Measurements from ENCODE around the gene TYMP. TPM values are rescaled to one million over a fixed set of nuclear protein-coding genes. Genes with fewer than 3 reads are reported as not detected.

The TYMP gene
- total and polyA plus RNA-seq, 2 experiments from 2014 or later = 7.8 to 10.0 TPM

GRCh38 chr22:50532824-50533796 is 3.3 kb upstream of the TYMP start:
- no peaks in the 10 kb centered on the region for H3K36me3 ChIP-seq
- H3K9me3 ChIP-seq (ENCODE audit: low read depth) = no peaks in the 10 kb centered on the region
- peaks cover 16% of the 10 kb centered on the region for H3K4me1 ChIP-seq (ENCODE audit: low read depth)
- H3K27ac ChIP-seq = peak overlapping the region; percentile 87
- no peak overlapping the region for H3K4me3 ChIP-seq
- TF ChIP-seq CTCF (IDR thresholded peaks at IDR 0.05; ENCODE audit: low read depth, low read length) = no peak
- no peak for DNase-seq (ENCODE audit: low read depth in 1 of 2, low spot score in 1 of 2)
- peaks cover 27% of the 10 kb centered on the region for H3K27me3 ChIP-seq

- H3K4me3 ChIP-seq = peak overlapping the region; percentile 42
- H3K27me3 ChIP-seq = peaks cover 27% of the 10 kb centered on the region
- no peak for TF ChIP-seq CTCF (IDR thresholded peaks at IDR 0.05; ENCODE audit: low read depth, low read length)
- no peak overlapping the region for H3K27ac ChIP-seq
- peaks cover 16% of the 10 kb centered on the region for H3K4me1 ChIP-seq (ENCODE audit: low read depth)
- H3K9me3 ChIP-seq (ENCODE audit: low read depth) = no peaks in the 10 kb centered on the region
- no peaks in the 10 kb centered on the region for H3K36me3 ChIP-seq
- peak; percentile 64 to 84 for DNase-seq (ENCODE audit: low read depth in 1 of 2, low spot score in 1 of 2)
These were observed 2.3 kb upstream of the TYMP start for GRCh38 chr22:50531962-50532674.

GRCh38 chr22:50531546-50531961 is 1.7 kb upstream of the TYMP start:
- peak in 1 of 2 donors; percentile 65 for DNase-seq (ENCODE audit: low read depth in 1 of 2, low spot score in 1 of 2)
- no peak for TF ChIP-seq CTCF (IDR thresholded peaks at IDR 0.05; ENCODE audit: low read depth, low read length)
- Histone ChIP-seq H3K27ac (no peak overlapping the region), H3K4me1 (ENCODE audit: low read depth) (peaks cover 18% of the 10 kb centered on the region), H3K27me3 (peaks cover 27% of the 10 kb centered on the region), H3K4me3 (peak overlapping the region; percentile 42), H3K36me3 (no peaks in the 10 kb centered on the region), H3K9me3 (ENCODE audit: low read depth) (no peaks in the 10 kb centered on the region)

- no peak for TF ChIP-seq CTCF (IDR thresholded peaks at IDR 0.05; ENCODE audit: low read depth, low read length)
- Histone ChIP-seq H3K4me3 (peak overlapping the region; percentile 42), H3K36me3 (no peaks in the 10 kb centered on the region), H3K27ac (no peak overlapping the region), H3K4me1 (ENCODE audit: low read depth) (peaks cover 20% of the 10 kb centered on the region), H3K9me3 (ENCODE audit: low read depth) (no peaks in the 10 kb centered on the region), H3K27me3 (peaks cover 27% of the 10 kb centered on the region)
- peak; percentile 74 to 95 for DNase-seq (ENCODE audit: low read depth in 1 of 2, low spot score in 1 of 2)
These were observed 1.2 kb upstream of the TYMP start for GRCh38 chr22:50530877-50531545.

- no peak overlapping the region for H3K27ac ChIP-seq
- peak overlapping the region; percentile 42 for H3K4me3 ChIP-seq
- peaks cover 27% of the 10 kb centered on the region for H3K27me3 ChIP-seq
- H3K9me3 ChIP-seq (ENCODE audit: low read depth) = no peaks in the 10 kb centered on the region
- TF ChIP-seq CTCF (IDR thresholded peaks at IDR 0.05; ENCODE audit: low read depth, low read length) = no peak
- no peaks in the 10 kb centered on the region for H3K36me3 ChIP-seq
- DNase-seq (ENCODE audit: low read depth in 1 of 2, low spot score in 1 of 2) = no peak
- peaks cover 20% of the 10 kb centered on the region for H3K4me1 ChIP-seq (ENCODE audit: low read depth)
These were observed 716 bp upstream of the TYMP start for GRCh38 chr22:50530580-50530876.
